GM12878 (cell line): ENCODE data around the gene MFAP1. TPM values are rescaled to one million over a fixed set of nuclear protein-coding genes. Genes with fewer than 3 reads are reported as not detected.

Experiments
- ASH2L ChIP-seq: fragments of 300-600, 200-600 bp; sonication (generic); IDR thresholded peaks from 2 replicates; pipeline ENCODE4 v1.6.1; 2017; ENCODE audit warnings: low read depth, mild to moderate bottlenecking, borderline replicate concordance
- CEBPB ChIP-seq, 2 experiments: fragments of 150-350 bp in 1 of 2; IDR thresholded peaks; 2 replicates each; pipeline ENCODE4 v1.6.1; 2012 to 2014; ENCODE audit warnings: low read depth in 2 of 2, low read length in 2 of 2, borderline replicate concordance in 1 of 2, inconsistent platforms in 1 of 2
- CHD2 ChIP-seq: IDR thresholded peaks from 2 replicates; pipeline ENCODE4 v1.6.1; 2011; ENCODE audit warnings: low read depth, low read length, improper control_type of control experiment, borderline replicate concordance
- CHD4 ChIP-seq: fragments of 200-600 bp; sonication (generic); IDR thresholded peaks from 2 replicates; pipeline ENCODE4 v1.6.1; 2016; ENCODE audit warnings: mild to moderate bottlenecking
- MTA3 ChIP-seq: IDR thresholded peaks from 2 replicates; pipeline ENCODE4 v1.6.1; 2012; ENCODE audit warnings: low read length, inconsistent platforms, borderline replicate concordance
- NR2C2 ChIP-seq: IDR thresholded peaks from 2 replicates; pipeline ENCODE4 v1.6.1; 2011; ENCODE audit warnings: borderline replicate concordance, low read depth; ENCODE audit not compliant: control insufficient read depth, insufficient read length
- RELA ChIP-seq: fragments of 450-650 bp; IDR thresholded peaks from 2 replicates; pipeline ENCODE4 v1.8.0; 2014; ENCODE audit warnings: borderline replicate concordance; ENCODE audit not compliant: partially characterized antibody
- SRF ChIP-seq, 2 experiments: IDR thresholded peaks; 2 replicates each; pipeline ENCODE4 v1.6.1; 2011; ENCODE audit warnings: low read depth in 2 of 2, low read length in 2 of 2, mild to moderate bottlenecking in 1 of 2, moderate library complexity in 1 of 2
- ZNF24 ChIP-seq: fragments of 450-650 bp; IDR thresholded peaks from 2 replicates; pipeline ENCODE4 v1.6.1; 2017; ENCODE audit warnings: antibody characterized with exemption, mild to moderate bottlenecking
- polyA plus RNA-seq, 11 experiments: library from polyadenylated mRNA; depleted of rRNA in 4 of 11; unstranded in 6 of 11; stranded (reverse) in 5 of 11; fragments of >200 nt; fragmentation: Nextera tagmentation in 4 of 11; fragmentation: Illumina TruSeq in 1 of 11; extraction: Ambion mirVana in 4 of 11; extraction: Trizol in 1 of 11; gene quantifications; 1 replicate in 1 of 11; 2 replicates in 10 of 11; pipeline versions ENCODE4 v1.2.1 to v1.2.3, GENCODE V29; 2011 to 2016; ENCODE audit warnings: inconsistent platforms in 2 of 11, missing spikeins in 2 of 11, low read depth in 1 of 11
- total RNA-seq, 4 experiments: library from RNA; depleted of rRNA in 3 of 4; stranded (reverse); fragments of >200 nt in 3 of 4; fragmentation: Illumina TruSeq in 1 of 4; extraction: Trizol in 1 of 4; gene quantifications; 2 replicates each; pipeline versions ENCODE4 v1.2.1 to v1.2.3, GENCODE V29; 2013 to 2021
- TF ChIP-seq, protein P1 (sequence below): IDR thresholded peaks from 2 replicates; pipeline ENCODE4 v1.6.1; 2012; ENCODE audit warnings: low read length, inconsistent platforms
- TF ChIP-seq, protein P2 (sequence below): IDR thresholded peaks from 2 replicates; pipeline ENCODE4 v1.6.1; 2011; ENCODE audit warnings: borderline replicate concordance, low read depth, mild to moderate bottlenecking, moderate library complexity, low read length; ENCODE audit not compliant: insufficient read depth, poor library complexity, severe bottlenecking
- TF ChIP-seq, protein P3 (sequence below): fragments of 450-650 bp; IDR thresholded peaks from 2 replicates; pipeline ENCODE4 v1.6.1; 2017; ENCODE audit warnings: borderline replicate concordance
- TF ChIP-seq, protein P4 (sequence below): fragments of 450-650 bp; conservative IDR thresholded peaks from 2 replicates; pipeline ENCODE4 v1.6.1; 2017; ENCODE audit warnings: mild to moderate bottlenecking, moderate library complexity
- TF ChIP-seq, protein P5 (sequence below), 3 experiments: IDR thresholded peaks in 2 of 3; conservative IDR thresholded peaks in 1 of 3; 2 replicates each; pipeline ENCODE4 v1.5.1; 2011; ENCODE audit warnings: low read depth in 3 of 3, low read length in 3 of 3, mild to moderate bottlenecking in 3 of 3, control low read depth in 2 of 3, moderate library complexity in 2 of 3, inconsistent platforms in 1 of 3, mixed read lengths in 1 of 3; ENCODE audit not compliant: control insufficient read depth in 2 of 3, insufficient read depth in 1 of 3; ENCODE audit errors: extremely low read depth in 1 of 3
- TF ChIP-seq, protein P6 (sequence below): IDR thresholded peaks from 2 replicates; pipeline ENCODE4 v1.6.1; 2012; ENCODE audit warnings: mild to moderate bottlenecking, low read depth, low read length

Gene MFAP1
- total and polyA plus RNA-seq, 10 of the 15 experiments (the other 5 are each of a cell fraction or from before 2014, with no cell fraction given) = 24.5 to 67.3 (median 47.4) TPM

DNA sequence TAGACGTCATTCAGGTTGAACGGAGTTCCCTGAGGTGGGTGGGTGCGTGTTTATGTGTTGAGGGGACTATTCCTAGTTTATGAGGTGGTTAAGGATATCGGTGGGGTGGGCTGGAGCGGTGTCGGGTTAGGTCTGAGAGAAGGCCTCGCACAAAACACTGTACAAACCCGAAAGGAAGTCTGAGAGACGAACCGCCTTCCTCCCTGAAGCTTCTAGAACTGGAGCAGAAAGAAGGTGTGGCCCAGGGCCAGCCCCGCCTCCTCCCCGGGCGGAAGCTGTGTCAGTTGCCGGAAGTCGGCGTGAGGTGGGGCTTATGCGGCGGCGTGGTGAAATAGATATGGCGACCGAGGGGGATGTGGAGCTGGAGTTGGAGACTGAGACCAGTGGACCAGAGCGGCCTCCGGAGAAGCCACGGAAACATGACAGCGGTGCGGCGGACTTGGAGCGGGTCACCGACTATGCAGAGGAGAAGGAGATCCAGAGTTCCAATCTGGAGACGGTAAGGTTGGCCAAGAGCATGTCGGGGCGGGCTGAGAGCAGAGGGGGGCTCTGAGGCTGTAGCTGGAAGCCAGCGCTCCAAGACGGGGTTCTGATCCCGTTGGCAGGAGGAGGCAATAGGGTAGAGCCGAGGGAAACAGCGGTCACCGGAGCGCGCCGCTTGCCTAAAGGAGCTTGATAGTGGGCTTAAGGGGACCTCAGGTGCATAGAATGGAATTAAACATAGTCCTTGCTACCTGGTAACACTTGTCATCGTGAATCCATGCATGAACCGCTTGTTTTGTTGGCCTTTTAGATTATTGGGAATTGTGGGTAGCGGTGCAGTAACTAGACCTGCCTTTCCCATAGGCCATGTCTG, 24.0 kb downstream of the MFAP1 start, which contains the start of gene HYPK (continued):
- TF ChIP-seq, protein P1, sequence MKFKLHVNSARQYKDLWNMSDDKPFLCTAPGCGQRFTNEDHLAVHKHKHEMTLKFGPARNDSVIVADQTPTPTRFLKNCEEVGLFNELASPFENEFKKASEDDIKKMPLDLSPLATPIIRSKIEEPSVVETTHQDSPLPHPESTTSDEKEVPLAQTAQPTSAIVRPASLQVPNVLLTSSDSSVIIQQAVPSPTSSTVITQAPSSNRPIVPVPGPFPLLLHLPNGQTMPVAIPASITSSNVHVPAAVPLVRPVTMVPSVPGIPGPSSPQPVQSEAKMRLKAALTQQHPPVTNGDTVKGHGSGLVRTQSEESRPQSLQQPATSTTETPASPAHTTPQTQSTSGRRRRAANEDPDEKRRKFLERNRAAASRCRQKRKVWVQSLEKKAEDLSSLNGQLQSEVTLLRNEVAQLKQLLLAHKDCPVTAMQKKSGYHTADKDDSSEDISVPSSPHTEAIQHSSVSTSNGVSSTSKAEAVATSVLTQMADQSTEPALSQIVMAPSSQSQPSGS = no peak
- TF ChIP-seq, protein P2, sequence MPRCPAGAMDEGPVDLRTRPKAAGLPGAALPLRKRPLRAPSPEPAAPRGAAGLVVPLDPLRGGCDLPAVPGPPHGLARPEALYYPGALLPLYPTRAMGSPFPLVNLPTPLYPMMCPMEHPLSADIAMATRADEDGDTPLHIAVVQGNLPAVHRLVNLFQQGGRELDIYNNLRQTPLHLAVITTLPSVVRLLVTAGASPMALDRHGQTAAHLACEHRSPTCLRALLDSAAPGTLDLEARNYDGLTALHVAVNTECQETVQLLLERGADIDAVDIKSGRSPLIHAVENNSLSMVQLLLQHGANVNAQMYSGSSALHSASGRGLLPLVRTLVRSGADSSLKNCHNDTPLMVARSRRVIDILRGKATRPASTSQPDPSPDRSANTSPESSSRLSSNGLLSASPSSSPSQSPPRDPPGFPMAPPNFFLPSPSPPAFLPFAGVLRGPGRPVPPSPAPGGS = peak; percentile 82
- TF ChIP-seq ASH2L (no peak), CEBPB (IDR thresholded peaks at IDR 0.05; ENCODE audit: borderline replicate concordance in 1 of 2, low read depth in 2 of 2, low read length in 2 of 2) (no peak), RELA (peak; percentile 46), ZNF24 (no peak), MTA3 (peak; percentile 73; the same call in 1 of the 2 replicates), CHD4 (no peak), NR2C2 (no peak), SRF (IDR thresholded peaks at IDR 0.05; ENCODE audit: low read depth in 2 of 2, low read length in 2 of 2) (no peak), CHD2 (peak; percentile 38; the same call in 1 of the 2 replicates)
- TF ChIP-seq, protein P3, sequence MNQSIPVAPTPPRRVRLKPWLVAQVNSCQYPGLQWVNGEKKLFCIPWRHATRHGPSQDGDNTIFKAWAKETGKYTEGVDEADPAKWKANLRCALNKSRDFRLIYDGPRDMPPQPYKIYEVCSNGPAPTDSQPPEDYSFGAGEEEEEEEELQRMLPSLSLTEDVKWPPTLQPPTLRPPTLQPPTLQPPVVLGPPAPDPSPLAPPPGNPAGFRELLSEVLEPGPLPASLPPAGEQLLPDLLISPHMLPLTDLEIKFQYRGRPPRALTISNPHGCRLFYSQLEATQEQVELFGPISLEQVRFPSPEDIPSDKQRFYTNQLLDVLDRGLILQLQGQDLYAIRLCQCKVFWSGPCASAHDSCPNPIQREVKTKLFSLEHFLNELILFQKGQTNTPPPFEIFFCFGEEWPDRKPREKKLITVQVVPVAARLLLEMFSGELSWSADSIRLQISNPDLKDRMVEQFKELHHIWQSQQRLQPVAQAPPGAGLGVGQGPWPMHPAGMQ = no peak
- TF ChIP-seq, protein P4, sequence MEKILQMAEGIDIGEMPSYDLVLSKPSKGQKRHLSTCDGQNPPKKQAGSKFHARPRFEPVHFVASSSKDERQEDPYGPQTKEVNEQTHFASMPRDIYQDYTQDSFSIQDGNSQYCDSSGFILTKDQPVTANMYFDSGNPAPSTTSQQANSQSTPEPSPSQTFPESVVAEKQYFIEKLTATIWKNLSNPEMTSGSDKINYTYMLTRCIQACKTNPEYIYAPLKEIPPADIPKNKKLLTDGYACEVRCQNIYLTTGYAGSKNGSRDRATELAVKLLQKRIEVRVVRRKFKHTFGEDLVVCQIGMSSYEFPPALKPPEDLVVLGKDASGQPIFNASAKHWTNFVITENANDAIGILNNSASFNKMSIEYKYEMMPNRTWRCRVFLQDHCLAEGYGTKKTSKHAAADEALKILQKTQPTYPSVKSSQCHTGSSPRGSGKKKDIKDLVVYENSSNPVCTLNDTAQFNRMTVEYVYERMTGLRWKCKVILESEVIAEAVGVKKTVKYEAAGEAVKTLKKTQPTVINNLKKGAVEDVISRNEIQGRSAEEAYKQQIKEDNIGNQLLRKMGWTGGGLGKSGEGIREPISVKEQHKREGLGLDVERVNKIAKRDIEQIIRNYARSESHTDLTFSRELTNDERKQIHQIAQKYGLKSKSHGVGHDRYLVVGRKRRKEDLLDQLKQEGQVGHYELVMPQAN = peak; percentile 74
- TF ChIP-seq, protein P5, sequence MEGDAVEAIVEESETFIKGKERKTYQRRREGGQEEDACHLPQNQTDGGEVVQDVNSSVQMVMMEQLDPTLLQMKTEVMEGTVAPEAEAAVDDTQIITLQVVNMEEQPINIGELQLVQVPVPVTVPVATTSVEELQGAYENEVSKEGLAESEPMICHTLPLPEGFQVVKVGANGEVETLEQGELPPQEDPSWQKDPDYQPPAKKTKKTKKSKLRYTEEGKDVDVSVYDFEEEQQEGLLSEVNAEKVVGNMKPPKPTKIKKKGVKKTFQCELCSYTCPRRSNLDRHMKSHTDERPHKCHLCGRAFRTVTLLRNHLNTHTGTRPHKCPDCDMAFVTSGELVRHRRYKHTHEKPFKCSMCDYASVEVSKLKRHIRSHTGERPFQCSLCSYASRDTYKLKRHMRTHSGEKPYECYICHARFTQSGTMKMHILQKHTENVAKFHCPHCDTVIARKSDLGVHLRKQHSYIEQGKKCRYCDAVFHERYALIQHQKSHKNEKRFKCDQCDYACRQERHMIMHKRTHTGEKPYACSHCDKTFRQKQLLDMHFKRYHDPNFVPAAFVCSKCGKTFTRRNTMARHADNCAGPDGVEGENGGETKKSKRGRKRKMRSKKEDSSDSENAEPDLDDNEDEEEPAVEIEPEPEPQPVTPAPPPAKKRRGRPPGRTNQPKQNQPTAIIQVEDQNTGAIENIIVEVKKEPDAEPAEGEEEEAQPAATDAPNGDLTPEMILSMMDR (IDR thresholded peaks at IDR 0.05 in 2 of 3, conservative IDR thresholded peaks at IDR 0.05 in 1 of 3; ENCODE audit: control insufficient read depth in 2 of 3, extremely low read depth in 1 of 3, insufficient read depth in 1 of 3, low read depth in 3 of 3, low read length in 3 of 3) = no peak
- TF ChIP-seq, protein P6, sequence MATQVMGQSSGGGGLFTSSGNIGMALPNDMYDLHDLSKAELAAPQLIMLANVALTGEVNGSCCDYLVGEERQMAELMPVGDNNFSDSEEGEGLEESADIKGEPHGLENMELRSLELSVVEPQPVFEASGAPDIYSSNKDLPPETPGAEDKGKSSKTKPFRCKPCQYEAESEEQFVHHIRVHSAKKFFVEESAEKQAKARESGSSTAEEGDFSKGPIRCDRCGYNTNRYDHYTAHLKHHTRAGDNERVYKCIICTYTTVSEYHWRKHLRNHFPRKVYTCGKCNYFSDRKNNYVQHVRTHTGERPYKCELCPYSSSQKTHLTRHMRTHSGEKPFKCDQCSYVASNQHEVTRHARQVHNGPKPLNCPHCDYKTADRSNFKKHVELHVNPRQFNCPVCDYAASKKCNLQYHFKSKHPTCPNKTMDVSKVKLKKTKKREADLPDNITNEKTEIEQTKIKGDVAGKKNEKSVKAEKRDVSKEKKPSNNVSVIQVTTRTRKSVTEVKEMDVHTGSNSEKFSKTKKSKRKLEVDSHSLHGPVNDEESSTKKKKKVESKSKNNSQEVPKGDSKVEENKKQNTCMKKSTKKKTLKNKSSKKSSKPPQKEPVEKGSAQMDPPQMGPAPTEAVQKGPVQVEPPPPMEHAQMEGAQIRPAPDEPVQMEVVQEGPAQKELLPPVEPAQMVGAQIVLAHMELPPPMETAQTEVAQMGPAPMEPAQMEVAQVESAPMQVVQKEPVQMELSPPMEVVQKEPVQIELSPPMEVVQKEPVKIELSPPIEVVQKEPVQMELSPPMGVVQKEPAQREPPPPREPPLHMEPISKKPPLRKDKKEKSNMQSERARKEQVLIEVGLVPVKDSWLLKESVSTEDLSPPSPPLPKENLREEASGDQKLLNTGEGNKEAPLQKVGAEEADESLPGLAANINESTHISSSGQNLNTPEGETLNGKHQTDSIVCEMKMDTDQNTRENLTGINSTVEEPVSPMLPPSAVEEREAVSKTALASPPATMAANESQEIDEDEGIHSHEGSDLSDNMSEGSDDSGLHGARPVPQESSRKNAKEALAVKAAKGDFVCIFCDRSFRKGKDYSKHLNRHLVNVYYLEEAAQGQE = no peak
